Measurements from ENCODE around the gene FAM124B. TPM values are rescaled to one million over a fixed set of nuclear protein-coding genes. Genes with fewer than 3 reads are reported as not detected.

The FAM124B gene
- total RNA-seq, 1 donor from 2014 or later: not detected

DNA sequence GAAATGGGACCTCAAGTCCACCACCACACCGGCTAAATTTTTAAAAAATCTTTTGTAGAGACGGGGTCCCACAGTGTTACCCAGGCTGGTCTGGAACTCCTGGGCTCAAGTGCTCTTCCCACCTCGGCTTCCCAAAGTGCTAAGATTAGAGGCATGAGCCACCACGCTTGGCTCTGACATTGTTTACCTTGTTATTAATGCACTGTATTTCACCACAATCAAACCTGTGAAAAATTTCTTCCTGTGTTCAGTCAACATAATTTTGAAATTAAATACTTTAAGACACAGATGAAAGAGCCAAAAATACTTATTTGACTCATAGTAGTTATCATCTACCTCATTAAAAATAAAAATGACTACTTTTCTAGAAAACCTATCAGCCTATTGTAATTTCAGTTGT, 16.0 kb upstream of the FAM124B start:
- H3K36me3 ChIP-seq (ENCODE audit: control insufficient read depth, insufficient read depth, low read length): no peaks in the 10 kb centered on the region
- DNase-seq (ENCODE audit: low read depth): no peak
- TF ChIP-seq, protein P1, sequence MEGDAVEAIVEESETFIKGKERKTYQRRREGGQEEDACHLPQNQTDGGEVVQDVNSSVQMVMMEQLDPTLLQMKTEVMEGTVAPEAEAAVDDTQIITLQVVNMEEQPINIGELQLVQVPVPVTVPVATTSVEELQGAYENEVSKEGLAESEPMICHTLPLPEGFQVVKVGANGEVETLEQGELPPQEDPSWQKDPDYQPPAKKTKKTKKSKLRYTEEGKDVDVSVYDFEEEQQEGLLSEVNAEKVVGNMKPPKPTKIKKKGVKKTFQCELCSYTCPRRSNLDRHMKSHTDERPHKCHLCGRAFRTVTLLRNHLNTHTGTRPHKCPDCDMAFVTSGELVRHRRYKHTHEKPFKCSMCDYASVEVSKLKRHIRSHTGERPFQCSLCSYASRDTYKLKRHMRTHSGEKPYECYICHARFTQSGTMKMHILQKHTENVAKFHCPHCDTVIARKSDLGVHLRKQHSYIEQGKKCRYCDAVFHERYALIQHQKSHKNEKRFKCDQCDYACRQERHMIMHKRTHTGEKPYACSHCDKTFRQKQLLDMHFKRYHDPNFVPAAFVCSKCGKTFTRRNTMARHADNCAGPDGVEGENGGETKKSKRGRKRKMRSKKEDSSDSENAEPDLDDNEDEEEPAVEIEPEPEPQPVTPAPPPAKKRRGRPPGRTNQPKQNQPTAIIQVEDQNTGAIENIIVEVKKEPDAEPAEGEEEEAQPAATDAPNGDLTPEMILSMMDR (IDR thresholded peaks at IDR 0.05; ENCODE audit: insufficient read depth, low read length, poor library complexity, severe bottlenecking): no peak
- no peaks in the 10 kb centered on the region for H3K27me3 ChIP-seq (ENCODE audit: control insufficient read depth, insufficient read depth, low read length)
- H3K4me3 ChIP-seq (ENCODE audit: low read depth, low read length): no peak overlapping the region

DNA sequence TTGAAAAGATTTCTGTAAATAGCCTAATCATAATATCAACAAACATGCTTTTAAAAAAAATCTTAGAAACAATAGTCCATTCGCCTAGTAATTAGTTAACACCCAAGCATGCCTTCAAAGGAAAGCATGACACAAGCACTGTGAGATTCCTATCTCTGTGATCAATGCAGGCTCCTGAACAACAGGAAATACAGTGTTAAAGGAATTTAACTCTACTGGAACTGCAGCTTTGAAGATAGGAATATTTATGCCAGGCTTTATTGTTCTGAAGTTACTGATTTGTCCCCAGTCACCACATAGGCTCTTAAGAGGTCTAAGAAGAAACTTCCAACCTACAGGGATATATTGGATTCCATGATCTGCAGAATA, 15.4 kb upstream of the FAM124B start:
- no peak for DNase-seq (ENCODE audit: low read depth)
- TF ChIP-seq, protein P1 (IDR thresholded peaks at IDR 0.05; ENCODE audit: insufficient read depth, low read length, poor library complexity, severe bottlenecking): no peak
- H3K27me3 ChIP-seq (ENCODE audit: control insufficient read depth, insufficient read depth, low read length): no peaks in the 10 kb centered on the region
- H3K36me3 ChIP-seq (ENCODE audit: control insufficient read depth, insufficient read depth, low read length): no peaks in the 10 kb centered on the region
- no peak overlapping the region for H3K4me3 ChIP-seq (ENCODE audit: low read depth, low read length)

DNA sequence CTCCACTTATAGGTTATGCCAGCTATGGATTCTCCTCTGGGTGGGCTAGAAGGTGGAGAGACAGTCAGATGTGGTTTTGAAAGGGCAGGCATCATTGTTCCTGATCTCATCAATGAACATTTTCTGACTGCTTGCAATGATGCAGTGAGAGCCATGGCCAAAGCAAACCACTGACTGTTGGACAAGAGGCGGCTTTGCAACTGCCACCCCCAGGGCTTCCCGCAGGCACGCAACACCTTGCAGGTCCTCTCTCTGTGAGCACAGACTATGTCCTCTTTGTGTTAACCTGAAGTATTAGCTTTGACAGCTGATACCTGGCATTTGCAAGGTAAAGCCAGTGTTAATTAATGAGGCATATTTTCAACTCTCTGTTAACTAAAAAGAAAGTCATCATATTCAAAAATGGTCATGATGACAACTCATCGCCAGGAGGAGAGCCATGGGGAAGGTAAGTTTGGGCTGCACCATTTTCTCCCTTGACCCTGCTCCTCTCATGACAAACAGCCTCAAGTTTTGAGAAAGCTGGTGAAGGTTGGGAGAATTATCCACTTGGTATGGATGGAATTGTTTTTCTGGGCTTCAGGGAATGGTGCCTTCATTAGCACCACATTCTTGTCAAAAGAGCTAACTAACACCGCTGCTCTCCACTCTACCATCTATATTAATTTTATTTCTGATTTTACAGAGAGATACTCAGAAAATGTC, 14.9 kb upstream of the FAM124B start:
- H3K27me3 ChIP-seq (ENCODE audit: control insufficient read depth, insufficient read depth, low read length): no peaks in the 10 kb centered on the region

DNA sequence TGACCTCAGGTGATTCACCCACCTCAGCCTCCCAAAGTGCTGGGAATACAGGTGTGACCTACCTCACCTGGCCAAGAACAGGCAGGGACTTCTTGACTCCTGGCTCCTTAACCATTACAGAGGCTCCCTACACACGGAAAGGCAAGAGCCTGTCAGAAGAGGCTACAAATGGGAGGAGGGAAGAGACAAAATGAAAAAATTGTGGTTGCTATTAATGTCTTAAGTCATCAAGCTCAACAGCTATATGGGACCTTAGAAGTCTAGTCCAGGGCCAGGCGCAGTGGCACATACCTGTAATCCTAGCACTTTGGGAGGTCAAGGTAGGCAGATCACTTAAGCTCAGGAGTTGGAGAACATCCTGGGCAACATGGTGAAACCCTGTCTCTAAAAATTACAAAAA, 11.5 kb upstream of the FAM124B start:
- Histone ChIP-seq H3K27me3 (ENCODE audit: control insufficient read depth, insufficient read depth, low read length) (no peaks in the 10 kb centered on the region), H3K4me3 (ENCODE audit: low read depth, low read length) (no peak overlapping the region), H3K36me3 (ENCODE audit: control insufficient read depth, insufficient read depth, low read length) (no peaks in the 10 kb centered on the region)
- TF ChIP-seq, protein P1 (IDR thresholded peaks at IDR 0.05; ENCODE audit: insufficient read depth, low read length, poor library complexity, severe bottlenecking): no peak
- no peak for DNase-seq (ENCODE audit: low read depth)

More for the DNA sequence above, 14.9 kb upstream of the FAM124B start:
- H3K36me3 ChIP-seq (ENCODE audit: control insufficient read depth, insufficient read depth, low read length): no peaks in the 10 kb centered on the region
- H3K4me3 ChIP-seq (ENCODE audit: low read depth, low read length): no peak overlapping the region
- TF ChIP-seq, protein P1 (IDR thresholded peaks at IDR 0.05; ENCODE audit: insufficient read depth, low read length, poor library complexity, severe bottlenecking): no peak
- no peak for DNase-seq (ENCODE audit: low read depth)

DNA sequence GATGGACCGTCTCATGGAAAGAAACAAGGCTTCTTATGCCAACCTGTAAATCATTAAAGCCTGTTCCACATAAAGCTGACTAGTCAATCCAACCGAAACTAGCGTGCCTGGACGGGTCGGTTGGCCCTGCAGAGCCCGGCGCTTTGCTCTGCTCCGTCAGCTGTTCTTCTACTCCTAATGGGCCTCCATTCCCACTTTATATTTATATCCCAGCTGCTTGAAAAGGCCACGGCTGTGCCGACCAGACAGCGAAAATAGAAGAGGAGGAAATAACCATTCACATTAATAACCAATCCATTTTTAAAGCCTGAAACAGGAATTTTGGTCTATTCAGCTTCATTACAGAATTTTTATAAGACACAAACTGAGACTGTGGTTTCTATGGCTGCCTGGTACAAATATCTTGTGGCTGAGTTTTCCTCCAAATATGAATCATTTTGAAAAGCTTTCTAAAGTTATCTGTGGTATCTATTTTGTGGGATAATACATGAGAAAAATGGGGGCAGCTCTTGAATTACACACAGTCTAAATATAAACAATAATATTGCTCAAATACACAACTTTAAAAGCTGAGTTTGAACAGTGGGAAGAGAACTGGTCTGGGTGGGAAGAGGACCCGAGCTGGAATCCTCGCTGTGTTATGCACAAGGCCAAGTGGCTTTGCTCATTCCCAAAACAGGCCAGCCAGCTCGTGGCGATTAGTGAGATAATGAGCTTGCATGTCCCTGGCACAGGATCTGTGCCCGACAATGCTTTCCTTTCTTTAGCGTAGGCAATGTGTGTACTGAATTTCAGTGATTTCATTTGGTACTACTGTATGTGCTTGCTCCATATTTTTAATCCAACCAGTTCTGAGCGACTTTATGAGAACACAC, 10.5 kb upstream of the FAM124B start:
- H3K4me3 ChIP-seq (ENCODE audit: low read depth, low read length): no peak overlapping the region
- peak; percentile 26 for DNase-seq (ENCODE audit: low read depth)

More for the DNA sequence above, 10.5 kb upstream of the FAM124B start:
- Histone ChIP-seq H3K27me3 (ENCODE audit: control insufficient read depth, insufficient read depth, low read length) (no peaks in the 10 kb centered on the region), H3K36me3 (ENCODE audit: control insufficient read depth, insufficient read depth, low read length) (no peaks in the 10 kb centered on the region)
- TF ChIP-seq, protein P1 (IDR thresholded peaks at IDR 0.05; ENCODE audit: insufficient read depth, low read length, poor library complexity, severe bottlenecking): no peak
